ENCODE measurements around the gene PPP1R9B. TPM values are rescaled to one million over a fixed set of nuclear protein-coding genes. Genes with fewer than 3 reads are reported as not detected.

PPP1R9B gene
- total and polyA plus RNA-seq, 4 donors = 0.90 to 26.1 (median 7.1) TPM

- no peaks in the 10 kb centered on the region for H3K36me3 ChIP-seq (ENCODE audit: control insufficient read depth in 4 of 4, insufficient read depth in 3 of 4, low read depth in 1 of 4, low read length in 3 of 4)
- no peak overlapping the region for H3K4me3 ChIP-seq (ENCODE audit: low read depth in 1 of 3, low read length in 3 of 3)
- WGBS = 81% methylated on average over 10 of the region's 10 CpGs
- no peak overlapping the region for H3K27ac ChIP-seq (ENCODE audit: low read depth in 1 of 2, low read length in 2 of 2)
- TF ChIP-seq NR2F2 (IDR thresholded peaks at IDR 0.05) (no peak), REST (IDR thresholded peaks at IDR 0.05) (no peak), SP1 (IDR thresholded peaks at IDR 0.05) (no peak), RXRA (IDR thresholded peaks at IDR 0.05) (no peak), FOXA1 (IDR thresholded peaks at IDR 0.05) (no peak), EGR1 (IDR thresholded peaks at IDR 0.05; ENCODE audit: low read depth in 2 of 2) (no peak), FOXA2 (IDR thresholded peaks at IDR 0.05) (no peak), MAX (IDR thresholded peaks at IDR 0.05) (no peak), ATF3 (IDR thresholded peaks at IDR 0.05) (no peak), HNF4A (conservative IDR thresholded peaks at IDR 0.05) (no peak), GABPA (IDR thresholded peaks at IDR 0.05 in 1 of 2, conservative IDR thresholded peaks at IDR 0.05 in 1 of 2) (no peak), RAD21 (IDR thresholded peaks at IDR 0.05) (no peak)
- TF ChIP-seq, protein P1, sequence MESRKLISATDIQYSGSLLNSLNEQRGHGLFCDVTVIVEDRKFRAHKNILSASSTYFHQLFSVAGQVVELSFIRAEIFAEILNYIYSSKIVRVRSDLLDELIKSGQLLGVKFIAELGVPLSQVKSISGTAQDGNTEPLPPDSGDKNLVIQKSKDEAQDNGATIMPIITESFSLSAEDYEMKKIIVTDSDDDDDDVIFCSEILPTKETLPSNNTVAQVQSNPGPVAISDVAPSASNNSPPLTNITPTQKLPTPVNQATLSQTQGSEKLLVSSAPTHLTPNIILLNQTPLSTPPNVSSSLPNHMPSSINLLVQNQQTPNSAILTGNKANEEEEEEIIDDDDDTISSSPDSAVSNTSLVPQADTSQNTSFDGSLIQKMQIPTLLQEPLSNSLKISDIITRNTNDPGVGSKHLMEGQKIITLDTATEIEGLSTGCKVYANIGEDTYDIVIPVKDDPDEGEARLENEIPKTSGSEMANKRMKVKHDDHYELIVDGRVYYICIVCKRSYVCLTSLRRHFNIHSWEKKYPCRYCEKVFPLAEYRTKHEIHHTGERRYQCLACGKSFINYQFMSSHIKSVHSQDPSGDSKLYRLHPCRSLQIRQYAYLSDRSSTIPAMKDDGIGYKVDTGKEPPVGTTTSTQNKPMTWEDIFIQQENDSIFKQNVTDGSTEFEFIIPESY (IDR thresholded peaks at IDR 0.05) = no peak
- H3K4me1 ChIP-seq (ENCODE audit: control insufficient read depth in 4 of 4, insufficient read depth in 4 of 4, low read length in 3 of 4) = peaks cover 0 to 6% (median 0%) of the 10 kb centered on the region in 4 donors
- no peak for DNase-seq (ENCODE audit: low spot score)
- no peaks in the 10 kb centered on the region for H3K27me3 ChIP-seq (ENCODE audit: control insufficient read depth in 4 of 4, insufficient read depth in 4 of 4, low read length in 3 of 4)
- H3K9ac ChIP-seq (ENCODE audit: low read depth in 1 of 2, low read length in 2 of 2) = no peak overlapping the region
- no peaks in the 10 kb centered on the region for H3K9me3 ChIP-seq (ENCODE audit: control insufficient read depth in 4 of 4, low read length in 3 of 4)
Observed at GRCh38 chr17:50173335-50173941, 23.0 kb upstream of the PPP1R9B start.

DNA sequence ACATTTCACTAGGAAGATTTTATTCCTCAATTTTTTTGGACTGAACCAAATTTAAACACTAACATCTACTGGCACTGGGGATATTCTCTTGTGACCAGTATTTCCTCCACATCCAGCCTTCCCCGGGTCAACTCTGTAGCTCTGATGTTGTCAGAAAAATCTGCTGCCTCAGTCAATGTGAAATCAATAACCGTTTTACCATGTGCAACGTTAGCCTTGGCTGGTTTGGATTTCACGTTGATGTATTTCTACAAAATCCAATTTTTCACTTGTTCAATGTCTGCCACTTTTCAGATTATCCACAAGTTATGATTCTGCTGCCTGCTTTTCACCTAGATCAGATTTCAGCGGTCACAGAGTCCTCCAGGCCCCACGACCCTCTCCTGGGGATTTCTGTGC lies 22.5 kb upstream of the PPP1R9B start:
- H3K36me3 ChIP-seq (ENCODE audit: control insufficient read depth in 4 of 4, insufficient read depth in 3 of 4, low read depth in 1 of 4, low read length in 3 of 4) = no peaks in the 10 kb centered on the region
- 75% methylated on average over 6 of the region's 6 CpGs for WGBS
- H3K9ac ChIP-seq (ENCODE audit: low read depth in 1 of 2, low read length in 2 of 2) = no peak overlapping the region
- peaks cover 0 to 2% (median 0%) of the 10 kb centered on the region in 4 donors for H3K4me1 ChIP-seq (ENCODE audit: control insufficient read depth in 4 of 4, insufficient read depth in 4 of 4, low read length in 3 of 4)
- no peak for DNase-seq (ENCODE audit: low spot score)
- no peak overlapping the region for H3K4me3 ChIP-seq (ENCODE audit: low read depth in 1 of 3, low read length in 3 of 3)
- no peaks in the 10 kb centered on the region for H3K9me3 ChIP-seq (ENCODE audit: control insufficient read depth in 4 of 4, low read length in 3 of 4)
- no peaks in the 10 kb centered on the region for H3K27me3 ChIP-seq (ENCODE audit: control insufficient read depth in 4 of 4, insufficient read depth in 4 of 4, low read length in 3 of 4)
- no peak overlapping the region for H3K27ac ChIP-seq (ENCODE audit: low read depth in 1 of 2, low read length in 2 of 2)
- TF ChIP-seq HNF4G (IDR thresholded peaks at IDR 0.05) = no peak
- no peak for TF ChIP-seq YY1 (IDR thresholded peaks at IDR 0.05)
- no peak for TF ChIP-seq ATF3 (IDR thresholded peaks at IDR 0.05)
- no peak for TF ChIP-seq REST (IDR thresholded peaks at IDR 0.05)
- no peak for TF ChIP-seq FOXA2 (IDR thresholded peaks at IDR 0.05)
- TF ChIP-seq CTCF (IDR thresholded peaks at IDR 0.05; ENCODE audit: low read depth, low read length, missing input control) = no peak
- TF ChIP-seq FOXA1 (IDR thresholded peaks at IDR 0.05) = no peak
- no peak for TF ChIP-seq JUND (IDR thresholded peaks at IDR 0.05)
- TF ChIP-seq GABPA (IDR thresholded peaks at IDR 0.05 in 1 of 2, conservative IDR thresholded peaks at IDR 0.05 in 1 of 2) = no peak
- no peak for TF ChIP-seq NR2F2 (IDR thresholded peaks at IDR 0.05)
- TF ChIP-seq, protein P1 (IDR thresholded peaks at IDR 0.05) = no peak

All from liver (tissue), 9 donors.